ENCODE measurements around the gene SYCE3.

GRCh38 chr22:50583294-50583861, 20.7 kb upstream of the SYCE3 start:
- peak in 1 of 4 experiments; percentile 25 for TF ChIP-seq CTCF (IDR thresholded peaks at IDR 0.05)
- TF ChIP-seq EP300 (IDR thresholded peaks at IDR 0.05), result no peak
- no peak for TF ChIP-seq POLR2AphosphoS5 (IDR thresholded peaks at IDR 0.05)
